T47D (cell line): Measurements from ENCODE around the gene DENND1A.

Experiments used
- DNase-seq, 2 experiments: peaks; one replicate each; pipeline versions ENCODE4 v3.0.0 to v3.0.0-alpha.2; 2011 to 2012; ENCODE audit warnings: low read depth in 1 of 2, low spot score in 1 of 2
- JUND ChIP-seq: IDR thresholded peaks from 2 replicates; pipeline ENCODE4 v1.6.1; 2012; ENCODE audit warnings: low read depth
- in situ Hi-C: cut with HindIII; loops from 2 replicates; pipeline ENCODE4 v1.10.0; 2016; ENCODE audit warnings: low sequenced_read_pairs, low pct_unique_long_range_greater_than_20kb

Gene DENND1A

DNA sequence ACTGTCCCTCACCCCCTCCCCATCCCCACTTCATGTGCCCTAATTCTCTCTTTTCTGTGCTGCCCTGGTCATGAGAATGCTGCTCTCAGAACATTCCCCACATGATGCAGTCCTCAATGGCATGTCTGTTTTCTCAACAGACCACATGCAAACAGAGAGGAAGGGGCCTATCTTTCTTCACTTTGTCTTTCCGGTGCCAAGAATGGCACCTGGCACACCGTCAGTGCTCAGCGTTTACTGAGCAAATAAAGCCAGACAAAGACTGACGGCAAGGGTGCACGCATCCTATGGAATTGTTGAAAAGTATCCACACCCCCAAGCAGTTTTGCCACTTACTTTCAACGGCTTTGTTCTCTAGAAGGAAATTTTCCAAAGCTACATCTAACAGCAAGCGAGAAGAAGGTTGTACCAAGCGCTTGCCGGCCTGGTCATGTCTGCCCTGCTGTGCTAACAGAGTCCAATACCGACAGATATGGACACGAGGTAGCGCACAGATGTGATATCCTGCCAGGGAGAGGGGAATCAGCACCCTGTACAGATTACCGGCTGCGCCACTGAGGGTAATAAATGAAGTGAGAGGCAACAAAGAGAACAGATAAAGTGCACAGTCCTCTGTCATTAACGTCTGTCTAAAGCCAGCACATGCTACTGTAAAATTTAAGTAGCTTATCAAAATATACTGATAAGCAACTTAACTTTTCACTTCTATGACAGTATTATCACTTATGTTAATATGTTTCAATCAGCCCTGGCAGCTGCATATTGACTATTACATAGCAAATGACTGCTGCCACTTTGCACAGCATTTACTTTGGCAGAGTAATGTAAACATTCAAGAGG, 251.7 kb downstream of the DENND1A start:
- DNase-seq, result peak; percentile 22 to 81
- in situ Hi-C loops, result no loop called here
- peak; percentile 31; the same call in 1 of the 2 replicates for TF ChIP-seq JUND

DNA sequence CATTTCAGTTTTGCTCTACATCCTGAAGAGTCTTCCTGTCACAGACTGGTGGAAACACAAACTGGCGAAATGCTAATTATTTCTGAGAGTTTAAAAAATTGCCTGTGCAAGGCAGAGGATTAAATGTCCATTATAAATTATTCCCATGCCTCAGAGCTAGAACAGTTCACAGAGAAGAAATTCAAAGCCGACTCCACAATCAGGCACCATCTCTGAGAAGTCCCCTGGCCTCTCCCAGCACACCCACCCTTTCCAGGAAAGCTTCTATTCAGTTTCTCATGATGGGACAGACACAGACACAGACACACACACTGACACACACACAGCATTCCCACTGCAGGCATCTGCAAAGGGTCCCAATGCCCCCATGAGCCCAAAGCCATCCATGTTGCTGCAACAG, 253.1 kb downstream of the DENND1A start:
- in situ Hi-C loops, result no loop called here
- TF ChIP-seq JUND, result no peak
- no peak for DNase-seq

DNA sequence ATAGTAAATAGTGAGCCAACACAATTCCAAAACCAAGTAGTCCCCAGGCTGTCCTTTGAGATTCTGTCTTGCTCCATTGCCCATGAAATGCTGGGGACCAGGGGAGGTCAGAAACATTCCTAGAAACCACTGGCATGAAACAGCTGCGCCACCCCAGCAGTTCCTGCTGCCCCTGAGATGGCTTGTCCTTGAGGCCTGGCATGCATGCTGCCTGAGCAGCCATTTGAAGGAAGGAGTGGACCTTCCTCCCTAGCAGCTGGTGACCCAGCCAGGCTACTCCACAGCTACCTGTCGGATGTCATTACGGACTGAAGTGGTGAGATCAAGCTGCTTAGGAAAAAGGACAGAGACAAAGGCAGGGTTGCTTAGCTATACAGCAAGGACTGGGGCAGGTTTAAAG, 260.6 kb downstream of the DENND1A start:
- in situ Hi-C loops, result no loop called here
- TF ChIP-seq JUND, result no peak
- DNase-seq, result no peak

- no peak for TF ChIP-seq JUND
- no peak for DNase-seq
- in situ Hi-C loops, result no loop called here
These were observed 266.4 kb downstream of the DENND1A start for GRCh38 chr9:123663529-123663928.

GRCh38 chr9:123662057-123662776, 267.7 kb downstream of the DENND1A start:
- no peak for TF ChIP-seq JUND
- no peak for DNase-seq
- in situ Hi-C loops, result no loop called here

- DNase-seq, result no peak
- in situ Hi-C loops, result no loop called here
- no peak for TF ChIP-seq JUND
These were observed 269.0 kb downstream of the DENND1A start for GRCh38 chr9:123660691-123661466.

GRCh38 chr9:123659358-123659757, 270.6 kb downstream of the DENND1A start:
- in situ Hi-C loops, result no loop called here
- DNase-seq, result no peak
- TF ChIP-seq JUND, result no peak

DNA sequence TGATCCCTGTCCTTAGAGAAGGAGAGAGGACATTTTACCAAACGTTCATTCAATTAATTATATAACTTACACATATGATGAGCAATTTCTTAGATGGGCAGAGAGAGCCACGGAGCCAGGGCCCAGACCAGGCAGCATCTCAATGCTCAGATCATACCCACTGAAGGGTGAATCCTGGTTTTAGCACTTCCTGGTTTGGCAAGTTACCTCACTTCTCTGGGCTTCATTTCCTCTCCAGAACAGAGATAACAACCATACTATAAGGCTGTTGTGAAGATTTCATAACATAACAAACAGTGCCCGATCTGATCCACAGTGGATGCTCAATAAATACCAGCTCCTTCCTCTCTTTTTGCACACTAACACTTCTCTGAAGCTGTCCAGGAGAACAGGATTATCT, 271.1 kb downstream of the DENND1A start:
- in situ Hi-C loops, result no loop called here
- DNase-seq, result no peak
- TF ChIP-seq JUND, result no peak

DNA sequence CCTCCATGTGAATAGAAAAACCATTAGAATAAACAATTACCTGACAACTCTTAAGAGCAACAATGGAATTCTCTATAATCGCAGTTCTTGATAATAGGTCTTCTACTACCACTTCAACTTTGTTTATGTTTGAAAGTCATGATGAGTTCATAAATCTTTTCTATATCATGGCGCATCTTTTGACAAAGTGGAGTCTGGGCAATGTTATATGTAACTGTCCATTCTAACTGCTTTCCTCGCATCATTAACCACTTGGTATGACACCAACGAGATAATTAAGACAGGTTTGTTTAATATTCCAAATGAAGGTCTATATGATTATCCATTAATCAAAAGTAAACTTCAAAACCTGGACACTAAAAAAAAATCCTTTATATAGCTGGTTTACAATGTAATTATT, 272.0 kb downstream of the DENND1A start:
- in situ Hi-C loops, result no loop called here
- no peak for TF ChIP-seq JUND
- DNase-seq, result no peak

DNA sequence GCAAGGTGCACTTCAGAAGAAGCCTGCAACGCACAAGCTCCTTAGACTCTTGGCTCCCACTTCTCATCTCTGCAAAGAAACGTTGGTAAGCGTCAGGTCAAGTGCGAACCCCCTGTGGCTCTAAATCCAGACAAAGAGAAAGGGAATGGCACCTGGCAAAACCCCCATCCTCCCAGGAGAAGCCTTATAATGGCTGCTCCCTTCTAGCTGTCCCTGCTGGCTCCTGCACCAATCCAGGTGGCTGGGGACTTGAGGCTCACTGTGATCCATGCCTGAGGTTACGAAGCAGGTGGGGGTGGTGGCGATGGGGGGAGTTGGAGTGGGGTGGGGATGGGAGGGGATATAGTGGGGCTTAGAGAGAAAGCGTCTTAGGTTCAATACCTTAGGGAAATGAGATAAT, 272.8 kb downstream of the DENND1A start:
- no peak for DNase-seq
- no peak for TF ChIP-seq JUND
- in situ Hi-C loops, result no loop called here

DNA sequence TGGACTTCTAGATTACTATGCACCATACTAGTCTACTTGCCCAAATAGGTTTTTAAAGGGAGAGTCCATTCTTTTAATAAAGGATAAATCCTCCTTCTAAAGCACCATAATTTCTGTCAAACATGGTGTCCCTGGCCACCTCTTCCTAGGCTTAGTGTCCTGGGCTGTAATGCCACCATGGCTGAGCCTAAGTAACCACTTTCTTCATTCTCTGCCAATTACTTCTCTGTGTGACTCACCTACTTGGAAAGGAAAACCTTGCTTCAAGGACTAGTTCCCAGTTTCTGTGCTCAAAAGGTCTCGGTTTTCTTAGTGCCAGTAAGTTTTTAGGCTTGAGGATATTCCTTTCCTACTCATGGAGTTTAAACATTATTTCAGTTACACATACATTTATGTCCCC, 273.4 kb downstream of the DENND1A start:
- TF ChIP-seq JUND, result no peak
- no peak for DNase-seq
- in situ Hi-C loops, result no loop called here

DNA sequence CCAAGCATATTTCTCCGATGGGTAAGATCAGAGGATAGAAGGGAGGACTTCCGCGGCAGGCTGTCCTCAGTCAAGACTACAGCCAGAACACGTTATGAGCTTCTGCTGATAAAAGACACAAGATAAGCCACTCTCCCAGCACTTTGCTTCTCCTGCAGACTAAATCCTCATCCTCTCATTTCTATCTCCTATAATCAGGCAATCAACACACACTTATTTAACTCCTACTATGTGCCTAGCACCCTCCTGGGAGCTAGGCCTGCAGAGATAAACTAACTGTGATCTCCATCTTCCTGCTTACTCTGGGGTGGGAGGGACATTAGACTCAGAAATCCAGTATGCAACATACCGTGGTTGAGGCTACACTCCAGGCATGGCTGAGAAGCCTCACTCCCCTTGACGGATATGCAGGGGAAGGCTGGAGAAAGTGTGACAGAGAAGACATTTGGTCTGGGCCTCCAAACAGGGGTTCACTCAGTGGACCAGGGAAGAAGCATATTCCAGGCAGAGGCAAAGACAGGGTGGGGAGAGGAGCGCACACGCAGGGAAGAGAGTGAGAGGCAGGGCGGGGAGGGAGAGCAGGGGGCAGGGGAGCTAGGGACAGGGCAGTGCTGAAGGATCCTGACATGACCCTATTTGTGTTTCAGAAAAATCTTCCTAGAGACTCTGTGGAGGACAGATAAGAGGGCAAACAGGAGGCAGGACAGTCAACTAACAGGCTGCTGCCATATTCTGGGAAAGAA, 274.1 kb downstream of the DENND1A start:
- in situ Hi-C loops, result no loop called here
- DNase-seq, result no peak
- TF ChIP-seq JUND, result no peak
